GM18520 (cell line): ENCODE measurements around the gene CALN1.
"Not testable (repeated sequence)": the region's sequence is repeated elsewhere in the genome, so short reads cannot be mapped to it uniquely, and the experiment has no call there.

Experiments used
- ATAC-seq: cut with Tn5 transposase; IDR thresholded peaks from one replicate; pipeline ENCODE4 v1.9.1; 2021; ENCODE audit not compliant: unreplicated experiment

The CALN1 gene

GRCh38 chr7:72409638-72410015, 2.5 kb downstream of the CALN1 start:
- no peak for ATAC-seq

- no peak for ATAC-seq
Observed at GRCh38 chr7:72408966-72409637, 3.0 kb downstream of the CALN1 start.

GRCh38 chr7:72406820-72407403, 5.2 kb downstream of the CALN1 start:
- no peak for ATAC-seq

- ATAC-seq, result no peak
Observed at GRCh38 chr7:72405871-72406270, 6.3 kb downstream of the CALN1 start.

- no peak for ATAC-seq
Observed at GRCh38 chr7:72405418-72405817, 6.7 kb downstream of the CALN1 start.

DNA sequence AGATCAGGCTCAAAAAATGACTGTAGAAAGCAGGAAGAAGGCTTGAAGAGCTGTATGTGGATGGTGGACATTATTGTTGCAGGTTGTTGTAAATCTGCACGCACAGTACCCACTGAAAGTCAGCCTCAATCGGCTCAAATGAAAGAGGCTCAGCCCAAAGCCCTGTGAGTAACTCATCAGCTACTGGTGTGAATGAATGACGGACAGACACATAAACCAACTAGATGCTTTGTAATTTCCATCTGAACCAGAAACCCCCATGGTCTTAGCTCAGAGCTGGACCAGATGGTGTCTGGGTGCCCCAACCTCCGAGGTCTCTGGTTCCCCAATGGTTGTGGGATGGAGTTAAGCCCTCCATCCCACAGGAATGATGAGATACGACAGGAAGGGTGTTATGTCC, 7.4 kb downstream of the CALN1 start:
- no peak for ATAC-seq

- ATAC-seq, result no peak
Observed at GRCh38 chr7:72403458-72404076, 8.6 kb downstream of the CALN1 start.

GRCh38 chr7:72394016-72394415, 18.1 kb downstream of the CALN1 start:
- no peak for ATAC-seq

DNA sequence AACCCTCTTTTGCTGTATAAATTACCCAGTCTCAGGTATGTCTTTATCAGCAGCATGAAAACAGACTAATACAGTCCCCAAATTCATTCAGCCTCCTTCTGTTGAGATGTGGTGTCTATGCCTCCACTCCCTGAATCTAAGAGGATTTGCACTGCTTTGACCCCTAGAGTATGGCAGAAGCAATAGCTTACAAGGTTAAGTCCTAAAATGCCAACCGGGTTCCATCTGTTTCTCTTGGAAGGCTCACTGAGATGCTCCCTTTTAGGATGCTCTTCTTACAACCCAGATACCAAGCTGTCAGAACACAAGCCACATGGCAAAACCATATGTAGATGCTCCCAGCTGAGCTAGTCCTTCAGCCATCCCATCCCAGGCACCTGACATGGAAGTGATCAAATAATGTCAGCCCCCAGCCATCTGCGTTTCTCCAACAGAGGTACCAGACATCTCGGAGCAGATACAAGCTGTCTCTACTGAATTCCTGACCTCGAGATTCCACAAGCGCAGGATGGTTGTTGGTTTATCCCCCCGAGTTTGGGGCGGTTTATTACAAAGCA, 20.2 kb downstream of the CALN1 start:
- ATAC-seq, result no peak

GRCh38 chr7:72386118-72386517, 26.0 kb downstream of the CALN1 start:
- no peak for ATAC-seq

DNA sequence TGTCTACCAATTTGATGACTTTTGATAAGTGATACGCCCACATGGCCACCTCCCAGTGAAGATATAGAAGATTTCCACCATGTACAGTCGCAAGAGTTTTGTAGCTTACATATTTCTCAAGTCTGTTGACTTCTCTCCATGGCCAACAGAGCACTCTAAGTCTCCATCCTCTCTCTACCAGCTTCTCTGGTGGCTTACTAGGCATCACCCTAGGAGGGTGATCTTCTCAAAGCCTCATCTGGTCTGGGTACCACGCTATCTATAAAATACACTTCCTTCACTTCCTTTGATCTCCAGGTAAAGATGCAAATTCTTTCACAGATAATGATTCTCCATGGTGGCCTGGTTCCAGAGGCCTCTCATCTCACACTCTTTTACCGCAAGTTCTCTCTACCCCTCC, 49.9 kb downstream of the CALN1 start:
- no peak for ATAC-seq

DNA sequence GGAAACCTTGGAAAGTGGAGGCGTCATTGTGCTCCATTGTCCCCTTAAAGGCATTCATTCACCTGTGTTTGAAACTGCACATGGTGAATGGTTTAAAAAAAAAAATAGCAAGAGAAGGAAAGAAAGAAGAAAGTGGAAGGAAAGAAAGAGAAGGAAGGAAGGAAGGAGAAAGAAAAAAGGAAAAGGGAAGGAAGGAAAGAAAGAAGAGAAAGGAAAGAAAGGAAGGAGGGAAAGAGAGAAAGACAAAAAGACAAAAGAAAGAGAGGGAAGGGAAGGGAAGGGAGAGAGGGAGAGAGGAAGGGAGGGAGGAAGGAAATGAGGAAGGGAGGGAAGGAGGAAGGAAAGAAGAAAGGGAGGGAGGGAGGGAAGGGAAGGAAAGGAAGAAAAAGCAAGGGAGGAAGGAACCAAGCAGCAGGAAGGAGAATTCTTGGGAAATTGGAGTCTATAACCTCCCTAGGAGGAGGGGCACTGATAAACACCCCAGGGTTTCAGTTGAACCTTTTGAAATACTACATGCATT, 66.9 kb downstream of the CALN1 start:
- no peak for ATAC-seq

DNA sequence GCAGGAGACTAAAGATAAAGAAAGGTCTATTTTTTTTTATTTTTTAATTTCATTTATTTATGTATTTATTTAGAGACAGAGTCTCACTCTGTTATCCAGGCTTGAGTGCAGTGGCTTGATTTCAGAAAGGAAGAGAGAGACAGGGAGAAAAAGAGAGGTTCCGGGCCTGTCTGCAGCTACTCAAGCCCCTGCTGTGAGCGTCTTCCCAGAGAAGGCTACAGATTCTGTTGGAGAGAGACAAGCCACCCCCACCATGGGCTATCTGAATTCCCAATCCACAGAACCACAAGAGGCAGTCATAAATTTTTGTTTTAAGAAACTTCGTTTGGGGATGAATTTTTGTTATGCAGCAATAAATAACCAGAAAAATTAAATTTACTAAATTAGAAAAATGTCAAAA, 68.1 kb downstream of the CALN1 start:
- no peak for ATAC-seq

DNA sequence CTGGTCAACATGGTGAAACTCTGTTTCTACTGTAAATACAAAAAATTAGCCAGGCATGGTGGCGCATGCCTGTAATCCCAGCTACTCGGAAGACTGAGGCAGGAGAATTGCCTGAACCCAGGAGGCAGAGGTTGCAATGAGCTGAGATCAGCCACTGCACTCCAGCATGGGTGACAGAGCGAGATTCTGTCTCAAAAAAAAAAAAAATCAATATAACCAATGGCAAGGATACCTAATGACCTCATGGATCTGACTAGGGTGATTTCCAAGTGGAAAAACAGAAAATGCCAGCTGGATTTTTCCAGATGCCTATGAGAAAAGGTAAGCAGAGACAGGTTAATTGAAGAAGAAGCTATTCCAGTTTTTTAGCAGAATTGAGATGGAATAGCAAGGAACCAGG, 68.8 kb downstream of the CALN1 start:
- ATAC-seq, result not testable (repeated sequence)

DNA sequence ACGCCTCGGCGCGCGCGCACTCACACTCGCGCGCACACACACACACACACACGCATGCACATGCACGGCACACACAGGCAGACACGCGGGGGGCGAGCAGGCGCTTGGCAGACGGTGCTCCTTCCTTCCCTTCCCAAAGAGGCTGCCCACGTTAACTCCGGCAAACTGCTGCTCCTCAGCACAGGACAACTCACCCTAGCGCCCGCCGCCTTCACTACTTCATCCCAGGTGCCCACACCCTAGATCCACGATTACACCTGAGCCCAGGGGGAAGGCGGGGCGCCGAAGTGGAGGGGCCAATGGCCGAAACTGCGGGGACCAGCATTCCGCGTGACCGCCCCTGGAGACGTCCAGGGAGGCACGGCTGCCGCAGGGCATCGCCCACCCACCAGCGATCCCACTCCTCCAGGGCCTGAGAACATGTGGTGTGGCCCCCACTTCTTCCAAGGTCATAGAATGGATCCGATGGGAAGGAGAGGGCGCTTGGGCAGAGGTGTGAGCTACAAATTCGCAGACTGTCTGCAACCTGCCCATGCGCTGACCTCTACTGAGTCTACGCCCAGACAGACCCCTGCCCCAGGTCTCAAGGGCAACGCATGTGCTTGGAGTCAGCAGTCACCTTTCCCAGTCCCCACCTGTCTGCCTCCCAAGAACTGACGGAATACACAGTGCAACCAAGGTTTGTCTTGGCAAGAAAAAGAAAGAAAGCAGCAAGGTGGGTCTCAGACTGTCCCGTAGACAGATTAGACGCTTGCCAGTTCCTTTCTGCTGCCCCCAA, 74.6 kb downstream of the CALN1 start:
- no peak for ATAC-seq

DNA sequence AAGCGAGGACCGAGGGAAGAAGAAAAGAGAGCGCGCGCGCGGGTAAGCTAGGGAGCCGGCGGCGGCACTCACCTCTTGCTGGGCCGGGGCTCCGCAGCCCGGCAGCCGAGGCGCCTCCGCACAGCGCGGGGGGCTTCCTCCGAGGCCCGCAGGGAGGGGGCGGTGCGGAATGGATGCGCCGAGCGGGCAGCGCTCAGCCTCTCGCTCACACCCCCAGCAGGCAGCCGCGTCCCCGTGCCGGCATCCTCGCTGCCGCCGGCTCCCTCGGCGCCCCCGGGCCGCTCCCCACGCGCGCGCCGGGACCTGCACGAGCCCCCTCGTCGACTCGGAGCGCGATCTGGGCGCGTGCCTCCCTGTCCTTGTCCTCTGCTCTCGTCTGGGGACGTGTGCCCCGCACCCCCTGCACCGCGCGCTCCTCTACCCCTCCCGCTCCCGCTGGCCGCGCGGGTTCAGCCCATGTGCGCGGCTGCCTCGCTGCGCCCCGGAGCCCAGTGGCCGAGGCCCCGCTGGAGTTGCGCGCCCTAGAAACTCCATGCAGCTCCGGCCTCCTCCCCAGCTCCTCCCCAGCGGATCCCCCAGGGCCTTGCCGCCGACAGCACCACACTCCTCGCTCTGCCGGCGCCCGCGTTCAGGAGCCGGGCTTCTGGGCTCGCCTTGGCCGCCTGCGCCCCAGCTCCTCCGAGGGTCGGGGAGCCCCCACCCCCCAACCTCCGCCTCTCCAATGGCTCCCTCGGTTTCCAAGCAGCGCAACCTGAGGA, 75.3 kb downstream of the CALN1 start:
- no peak for ATAC-seq

- ATAC-seq, result no peak
Observed at GRCh38 chr7:72336382-72336631, 75.8 kb downstream of the CALN1 start.

- no peak for ATAC-seq
Observed at GRCh38 chr7:72335561-72336381, 76.4 kb downstream of the CALN1 start.

DNA sequence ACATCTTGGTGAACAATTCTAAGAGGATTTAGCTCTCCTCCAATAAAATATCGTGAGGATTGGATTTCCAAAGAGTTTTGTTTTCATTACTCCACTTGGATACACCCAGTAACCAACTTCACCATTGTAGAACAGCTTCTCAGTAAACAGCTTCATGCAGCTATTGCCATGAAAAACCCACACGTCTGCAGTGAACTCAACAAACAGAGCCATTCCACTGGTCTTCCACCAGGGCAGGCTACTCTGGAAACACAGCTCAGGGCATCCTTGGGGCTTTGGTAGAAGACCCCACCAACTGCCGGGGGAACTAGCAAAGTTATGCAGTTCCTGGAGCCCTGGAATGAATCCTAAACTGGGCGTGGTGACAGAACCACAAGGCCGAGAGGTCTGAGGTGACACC, 77.4 kb downstream of the CALN1 start:
- no peak for ATAC-seq

GRCh38 chr7:72334066-72334465, 78.1 kb downstream of the CALN1 start:
- ATAC-seq, result no peak
